Naive thymus-derived CD4-positive, alpha-beta T cell (primary cell): Measurements from ENCODE around the gene ATXN7L1. TPM values are rescaled to one million over a fixed set of nuclear protein-coding genes. Genes with fewer than 3 reads are reported as not detected.
"Not testable (repeated sequence)": the region's sequence is repeated elsewhere in the genome, so short reads cannot be mapped to it uniquely, and the experiment has no call there.

Experiments
- ATAC-seq: fragments of 150-1000 bp; cut with Tn5 transposase; 2 replicates; pipeline ENCODE4 v1.10.0; 2021; ENCODE audit warnings: mild to moderate bottlenecking, moderate library complexity
- CTCF ChIA-PET: fragments of 350-600 bp; sonication (Branson Sonifier 250); formaldehyde crosslinking; loops from one replicate; lab custom pipeline; 2021; ENCODE audit warnings: antibody characterized with exemption; lab: Charles Lee
- POLR2A ChIA-PET: fragments of 350-600 bp; sonication (Branson Sonifier 250); formaldehyde crosslinking; loops from one replicate; lab custom pipeline; 2021; ENCODE audit warnings: antibody characterized with exemption, inconsistent platforms; lab: Charles Lee
- DNase-seq, 9 donors: peaks; one replicate each; pipeline versions ENCODE4 v3.0.0 to v3.0.0-alpha.2; 2020 to 2022; ENCODE audit warnings: mixed read lengths in 1 of 9
- H3K27ac ChIP-seq: one replicate; pipeline ENCODE4 v1.7.0; 2013; ENCODE audit warnings: mild to moderate bottlenecking, low read depth, low read length, moderate library complexity
- H3K27me3 ChIP-seq, 2 donors: one replicate each; pipeline ENCODE4 v1.7.0; 2013; ENCODE audit warnings: low read length in 2 of 2, mild to moderate bottlenecking in 2 of 2, moderate library complexity in 2 of 2; ENCODE audit not compliant: control insufficient read depth in 2 of 2, insufficient read depth in 2 of 2
- H3K36me3 ChIP-seq, 3 experiments: 1 replicate in 2 of 3; 2 replicates in 1 of 3; pipeline ENCODE4 v1.7.0; 2013; ENCODE audit warnings: low read length in 3 of 3, mild to moderate bottlenecking in 3 of 3, moderate library complexity in 1 of 3; ENCODE audit not compliant: insufficient read depth in 3 of 3, control insufficient read depth in 2 of 3
- H3K4me1 ChIP-seq, 2 donors: one replicate each; pipeline ENCODE4 v1.7.0; 2013; ENCODE audit warnings: low read length in 2 of 2, mild to moderate bottlenecking in 2 of 2, moderate library complexity in 1 of 2; ENCODE audit not compliant: control insufficient read depth in 2 of 2, insufficient read depth in 2 of 2
- H3K4me3 ChIP-seq: 2 replicates; pipeline ENCODE4 v1.7.0; 2013; ENCODE audit warnings: mild to moderate bottlenecking, low read length
- H3K9me3 ChIP-seq, 3 experiments: 1 replicate in 2 of 3; 2 replicates in 1 of 3; pipeline ENCODE4 v1.7.0; 2013; ENCODE audit warnings: low read length in 3 of 3; ENCODE audit not compliant: control insufficient read depth in 2 of 3
- H3K27ac Mint-ChIP-seq, 9 donors: one replicate each; pipeline ENCODE4 v1.8.0; 2020 to 2022; ENCODE audit warnings: mixed read lengths in 9 of 9, mild to moderate bottlenecking in 8 of 9, moderate library complexity in 5 of 9, inconsistent platforms in 2 of 9
- H3K27me3 Mint-ChIP-seq, 5 donors: one replicate each; pipeline ENCODE4 v1.8.0; 2021 to 2022; ENCODE audit warnings: mixed read lengths in 5 of 5, mild to moderate bottlenecking in 1 of 5
- H3K36me3 Mint-ChIP-seq, 5 donors: one replicate each; pipeline ENCODE4 v1.8.0; 2020 to 2022; ENCODE audit warnings: mixed read lengths in 5 of 5, mild to moderate bottlenecking in 3 of 5, inconsistent platforms in 1 of 5
- H3K4me1 Mint-ChIP-seq, 7 donors: one replicate each; pipeline ENCODE4 v1.8.0; 2020 to 2022; ENCODE audit warnings: mixed read lengths in 7 of 7, mild to moderate bottlenecking in 3 of 7, inconsistent platforms in 1 of 7
- H3K4me3 Mint-ChIP-seq, 10 donors: one replicate each; pipeline ENCODE4 v1.8.0; 2020 to 2022; ENCODE audit warnings: mild to moderate bottlenecking in 10 of 10, mixed read lengths in 10 of 10, moderate library complexity in 6 of 10, inconsistent platforms in 2 of 10
- H3K9me3 Mint-ChIP-seq, 11 donors: one replicate each; pipeline ENCODE4 v1.8.0; 2020 to 2022; ENCODE audit warnings: mixed read lengths in 11 of 11, mild to moderate bottlenecking in 4 of 11, inconsistent platforms in 1 of 11, moderate library complexity in 1 of 11
- intact Hi-C, 2 donors: fragments of 100-400 bp; cut with micrococcal nuclease; formaldehyde crosslinking; loops; one replicate each; pipeline ENCODE4 v1.15.1; 2023
- polyA plus RNA-seq, 2 donors: library from polyadenylated mRNA; unstranded; fragments of 300-500 nt; fragmentation: Illumina TruSeq; gene quantifications; one replicate each; pipeline ENCODE4 v1.2.3, GENCODE V29; 2021
- total RNA-seq, 6 experiments: library from RNA in 5 of 6; stranded (reverse) in 5 of 6; gene quantifications; 1 replicate in 5 of 6; 2 replicates in 1 of 6; pipeline ENCODE4 v1.2.3 and lab custom pipeline; 2021 to 2026

ATXN7L1 gene
- total and polyA plus RNA-seq, 7 experiments from 2014 or later: 18.5 to 52.4 (median 39.5) TPM

DNA sequence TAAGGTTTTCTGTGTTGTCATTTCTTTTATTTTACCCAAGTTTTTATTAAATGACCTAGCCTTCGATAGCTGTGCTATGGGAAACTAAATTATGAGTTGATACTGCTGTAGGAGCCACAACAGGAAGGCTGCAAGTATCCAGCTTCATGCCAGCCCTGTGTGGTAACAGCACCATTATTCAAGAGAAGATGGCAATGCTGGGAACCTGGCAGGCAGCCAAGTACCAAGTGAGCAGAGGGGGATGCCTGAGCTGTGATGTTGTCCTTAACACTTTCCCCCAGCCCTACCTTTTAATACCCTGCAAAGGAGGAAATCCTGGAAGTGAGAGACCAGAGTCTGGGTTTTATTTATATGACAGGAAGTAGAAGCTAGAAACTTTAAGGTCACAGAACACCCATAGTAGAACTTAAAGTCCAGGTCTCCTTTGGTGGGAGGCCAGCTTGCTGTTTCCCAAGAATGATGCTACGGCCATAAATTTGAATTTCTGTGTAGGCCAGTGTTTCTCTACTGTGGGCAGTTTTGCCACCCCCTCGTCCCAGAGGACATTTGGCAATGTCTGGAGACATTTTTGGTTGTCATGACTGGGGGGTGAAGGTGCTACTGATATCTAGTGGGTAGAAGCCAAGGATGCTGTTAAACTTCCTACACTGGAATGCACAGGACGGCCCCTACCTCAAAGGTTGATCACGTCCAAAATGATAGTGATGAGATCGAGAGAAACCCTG, 9.2 kb upstream of the ATXN7L1 start:
- intact Hi-C loops: no loop called here
- no peaks in the 10 kb centered on the region for H3K9me3 ChIP-seq
- Mint-ChIP-seq H3K4me1 (peaks cover 7 to 72% (median 60%) of the 10 kb centered on the region in 7 donors), H3K4me3 (peak overlapping the region in 4 of 10 donors; percentile 3 to 52 (median 28)), H3K9me3 (peaks cover 0 to 1% (median 0%) of the 10 kb centered on the region in 11 donors), H3K27me3 (peaks cover 0 to 17% (median 0%) of the 10 kb centered on the region in 5 donors), H3K27ac (peak overlapping the region in 7 of 9 donors; percentile 49 to 87 (median 61)), H3K36me3 (peaks cover 0 to 4% (median 0%) of the 10 kb centered on the region in 5 donors)
- DNase-seq: peak in 4 of 9 donors; percentile 11 to 30 (median 23)
- no peak overlapping the region for H3K4me3 ChIP-seq
- H3K36me3 ChIP-seq: no peaks in the 10 kb centered on the region
- H3K27me3 ChIP-seq: no peaks in the 10 kb centered on the region
- no peak for ATAC-seq
- H3K27ac ChIP-seq: no peak overlapping the region
- H3K4me1 ChIP-seq: peaks cover 4 to 26% of the 10 kb centered on the region in 2 donors
- ChIA-PET CTCF (interaction anchor here (0.5 to 2.9 kb wide), 3 partner anchors 8 to 125 kb away, joined by 3 to 10 read pairs (median 5); no protein-coding TSS in a partner anchor), POLR2A (interaction anchor here (0.6 to 1.7 kb wide), 4 partner anchors 8 to 194 kb away, joined by 3 to 5 read pairs (median 4); no protein-coding TSS in a partner anchor)

DNA sequence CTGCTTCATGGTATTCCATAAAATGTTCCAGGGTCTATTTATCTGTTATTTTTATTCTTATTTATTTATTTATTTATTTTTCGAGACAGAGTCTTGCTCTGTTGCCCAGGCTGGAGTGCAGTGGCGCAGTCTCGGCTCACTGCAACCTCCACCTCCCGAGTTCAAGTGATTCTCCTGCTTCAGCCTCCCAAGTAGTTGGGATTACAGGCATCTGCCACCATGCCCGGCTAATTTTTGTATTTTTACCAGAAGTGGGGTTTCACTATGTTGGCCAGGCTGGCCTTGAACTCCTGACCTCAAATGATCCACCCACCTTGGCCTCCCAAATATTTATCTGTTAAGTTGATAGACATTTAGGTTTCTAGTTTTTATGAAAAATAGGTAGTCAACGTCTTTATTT, 6.8 kb upstream of the ATXN7L1 start:
- DNase-seq, H3K27ac Mint-ChIP-seq, H3K36me3 ChIP-seq, H3K9me3 ChIP-seq, H3K36me3 Mint-ChIP-seq, ATAC-seq, H3K27ac ChIP-seq, CTCF ChIA-PET, H3K4me3 ChIP-seq, POLR2A ChIA-PET, intact Hi-C loops, H3K4me3 Mint-ChIP-seq, H3K27me3 ChIP-seq, H3K9me3 Mint-ChIP-seq: not testable (repeated sequence)
- Mint-ChIP-seq H3K27me3 (peaks cover 0 to 32% (median 0%) of the 10 kb centered on the region in 5 donors), H3K4me1 (peaks cover 14 to 80% (median 68%) of the 10 kb centered on the region in 7 donors)
- peaks cover 0 to 28% of the 10 kb centered on the region in 2 donors for H3K4me1 ChIP-seq

DNA sequence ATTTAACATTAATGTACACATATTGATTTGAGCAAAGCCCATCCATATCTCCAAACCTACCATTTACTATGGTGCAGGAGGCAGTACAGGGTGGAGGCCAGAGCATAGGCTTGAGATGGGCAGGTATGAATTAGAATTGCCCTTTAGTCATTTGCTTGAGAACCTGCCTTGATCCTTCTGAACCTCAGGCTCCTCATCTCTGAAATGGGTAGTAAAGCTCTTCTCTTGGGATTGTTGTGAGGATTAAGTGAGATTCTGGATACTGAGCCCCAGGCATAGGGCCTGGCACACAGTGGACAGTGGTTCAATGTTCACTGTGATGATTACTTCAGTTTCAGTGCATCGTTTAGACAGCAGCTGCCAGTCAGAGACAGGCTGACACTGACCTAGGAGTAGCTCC, 5.0 kb upstream of the ATXN7L1 start:
- POLR2A ChIA-PET: interaction anchor here (0.6 to 0.9 kb wide), 2 partner anchors 96 to 597 kb away, joined by 3 read pairs; no protein-coding TSS in a partner anchor
- H3K4me1 Mint-ChIP-seq: peaks cover 23 to 77% (median 63%) of the 10 kb centered on the region in 7 donors
- intact Hi-C loops: no loop called here

DNA sequence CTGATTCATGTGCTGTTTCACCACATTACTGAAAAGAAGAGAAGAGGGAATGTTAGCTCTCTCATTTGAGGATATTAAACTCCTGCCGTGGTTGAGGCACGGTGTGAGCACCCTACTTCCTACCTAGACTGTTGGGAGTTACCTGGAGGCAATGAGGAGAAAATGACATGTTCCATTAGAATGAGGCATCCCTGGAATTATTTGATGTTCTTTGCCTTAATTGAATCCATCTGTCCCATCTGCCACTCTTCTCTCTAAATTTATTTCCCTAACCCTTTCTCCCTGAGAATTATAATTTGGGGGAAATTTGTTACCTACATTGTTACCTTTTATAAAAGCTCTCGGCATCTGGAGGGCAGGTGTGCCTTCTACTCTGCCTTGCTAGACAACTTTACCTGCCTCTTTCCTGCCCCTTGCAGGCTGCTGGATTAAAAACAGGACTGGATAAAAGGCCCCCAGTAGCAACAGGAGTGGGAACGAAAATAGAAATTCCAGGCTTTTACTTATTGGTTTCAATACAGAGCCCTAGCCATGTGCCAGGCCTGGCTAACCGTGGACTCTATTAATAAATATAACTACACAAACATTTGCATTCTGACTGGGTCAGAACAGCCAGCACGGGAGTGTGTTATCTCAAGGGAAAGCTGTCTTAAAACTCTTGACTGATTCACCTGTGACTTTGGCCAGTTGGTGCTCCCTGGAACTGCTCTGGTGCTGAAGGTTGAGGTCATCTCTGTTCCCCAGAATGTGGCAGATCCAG, 4.4 kb upstream of the ATXN7L1 start:
- Histone ChIP-seq H3K36me3 (peaks cover 0 to 3% (median 0%) of the 10 kb centered on the region in 3 experiments), H3K4me1 (peaks cover 0 to 35% of the 10 kb centered on the region in 2 donors), H3K27ac (no peak overlapping the region), H3K27me3 (no peaks in the 10 kb centered on the region), H3K4me3 (no peak overlapping the region), H3K9me3 (no peaks in the 10 kb centered on the region)
- H3K4me3 Mint-ChIP-seq: no peak overlapping the region
- DNase-seq: no peak
- ChIA-PET CTCF (interaction anchor here (1.1 to 1.2 kb wide), 3 partner anchors 120 to 224 kb away, joined by 3 to 4 read pairs (median 4); no protein-coding TSS in a partner anchor), POLR2A (interaction anchor here (0.6 to 0.9 kb wide), 2 partner anchors 97 to 598 kb away, joined by 3 read pairs; no protein-coding TSS in a partner anchor)
- peaks cover 0 to 4% (median 0%) of the 10 kb centered on the region in 5 donors for H3K36me3 Mint-ChIP-seq
- H3K27ac Mint-ChIP-seq: no peak overlapping the region
- intact Hi-C loops: no loop called here
- peaks cover 0 to 3% (median 0%) of the 10 kb centered on the region in 11 donors for H3K9me3 Mint-ChIP-seq
- ATAC-seq: no peak
- peaks cover 0 to 39% (median 0%) of the 10 kb centered on the region in 5 donors for H3K27me3 Mint-ChIP-seq
- H3K4me1 Mint-ChIP-seq: peaks cover 28 to 75% (median 56%) of the 10 kb centered on the region in 7 donors

More for the DNA sequence above, 5.0 kb upstream of the ATXN7L1 start:
- Mint-ChIP-seq H3K27me3 (peaks cover 0 to 39% (median 0%) of the 10 kb centered on the region in 5 donors), H3K36me3 (peaks cover 0 to 4% (median 0%) of the 10 kb centered on the region in 5 donors), H3K27ac (peak overlapping the region in 3 of 9 donors; percentile 18 to 68 (median 26)), H3K9me3 (peaks cover 0 to 1% (median 0%) of the 10 kb centered on the region in 11 donors), H3K4me3 (no peak overlapping the region)
- Histone ChIP-seq H3K4me1 (peaks cover 0 to 38% of the 10 kb centered on the region in 2 donors), H3K36me3 (no peaks in the 10 kb centered on the region), H3K27me3 (no peaks in the 10 kb centered on the region), H3K9me3 (no peaks in the 10 kb centered on the region), H3K27ac (no peak overlapping the region), H3K4me3 (no peak overlapping the region)
- CTCF ChIA-PET: interaction anchor here (1.0 to 1.2 kb wide), 3 partner anchors 11 to 161 kb away, joined by 3 to 4 read pairs (median 4); no protein-coding TSS in a partner anchor
- DNase-seq (no peak), ATAC-seq (no peak)

DNA sequence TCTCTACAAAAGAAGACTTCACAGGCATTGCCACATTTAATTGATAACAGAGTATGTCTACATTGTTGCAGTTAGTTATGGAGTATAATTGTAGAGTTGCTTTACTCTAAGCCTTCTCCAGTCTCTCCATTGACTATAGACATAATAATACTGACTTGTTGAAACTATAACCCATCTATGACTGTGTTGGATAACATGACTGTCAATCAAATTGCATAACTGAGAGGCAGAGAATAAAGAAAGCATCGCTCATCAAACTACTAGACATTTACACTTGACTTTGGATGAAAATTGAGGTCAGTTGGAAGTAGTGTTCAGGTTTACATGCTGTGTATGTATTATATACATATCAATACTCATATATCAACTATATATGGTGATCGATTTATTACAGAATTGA, 3.4 kb upstream of the ATXN7L1 start:
- no peak overlapping the region for H3K27ac ChIP-seq
- H3K4me1 ChIP-seq: peaks cover 8 to 27% of the 10 kb centered on the region in 2 donors
- peak overlapping the region in 1 of 9 donors; percentile 25 for H3K27ac Mint-ChIP-seq
- ChIA-PET CTCF (interaction anchor here (0.9 to 1.4 kb wide), 3 partner anchors 128 to 223 kb away, joined by 3 to 4 read pairs (median 3); no protein-coding TSS in a partner anchor), POLR2A (interaction anchor here (0.6 kb wide), 1 partner anchor 73 kb away, joined by 3 read pairs; no protein-coding TSS in a partner anchor)
- H3K27me3 ChIP-seq: no peaks in the 10 kb centered on the region
- intact Hi-C loops: loop anchor here (2.0 to 5.0 kb wide), 7 partner anchors 17 to 937 kb away; partner anchors contain the start of gene RINT1 (in 1 of the 2)
- H3K36me3 ChIP-seq: peaks cover 0 to 3% (median 0%) of the 10 kb centered on the region in 3 experiments
- H3K4me1 Mint-ChIP-seq: peaks cover 32 to 75% (median 56%) of the 10 kb centered on the region in 7 donors
- ATAC-seq (no peak), DNase-seq (no peak)
- peaks cover 0 to 4% (median 0%) of the 10 kb centered on the region in 5 donors for H3K36me3 Mint-ChIP-seq
- H3K9me3 ChIP-seq: no peaks in the 10 kb centered on the region
- no peak overlapping the region for H3K4me3 ChIP-seq
- H3K9me3 Mint-ChIP-seq: peaks cover 0 to 3% (median 0%) of the 10 kb centered on the region in 11 donors
- no peak overlapping the region for H3K4me3 Mint-ChIP-seq
- peaks cover 0 to 39% (median 0%) of the 10 kb centered on the region in 5 donors for H3K27me3 Mint-ChIP-seq
